ENCODE measurements around the gene GRAMD4.

DNA sequence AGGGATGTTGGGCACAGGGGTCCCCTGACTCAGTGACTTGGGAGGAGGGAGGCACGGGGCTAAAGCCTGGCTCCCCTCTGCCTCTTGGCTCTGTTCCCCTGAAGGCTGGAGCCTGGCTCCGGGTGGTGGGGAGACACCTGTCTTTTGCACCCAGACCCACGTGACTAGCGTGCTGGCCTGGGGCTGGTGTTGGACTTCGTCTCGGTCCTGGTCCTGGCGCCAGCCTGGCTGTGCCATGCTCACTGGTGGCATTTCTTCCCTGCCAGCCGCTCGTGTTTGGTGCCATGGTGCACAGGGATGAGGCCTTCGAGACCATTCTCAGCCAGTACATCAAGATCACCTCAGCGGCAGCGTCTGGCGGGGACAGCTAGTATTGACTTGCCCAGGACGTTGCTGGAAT, 56.7 kb downstream of the GRAMD4 start:
- TF ChIP-seq, protein P1, sequence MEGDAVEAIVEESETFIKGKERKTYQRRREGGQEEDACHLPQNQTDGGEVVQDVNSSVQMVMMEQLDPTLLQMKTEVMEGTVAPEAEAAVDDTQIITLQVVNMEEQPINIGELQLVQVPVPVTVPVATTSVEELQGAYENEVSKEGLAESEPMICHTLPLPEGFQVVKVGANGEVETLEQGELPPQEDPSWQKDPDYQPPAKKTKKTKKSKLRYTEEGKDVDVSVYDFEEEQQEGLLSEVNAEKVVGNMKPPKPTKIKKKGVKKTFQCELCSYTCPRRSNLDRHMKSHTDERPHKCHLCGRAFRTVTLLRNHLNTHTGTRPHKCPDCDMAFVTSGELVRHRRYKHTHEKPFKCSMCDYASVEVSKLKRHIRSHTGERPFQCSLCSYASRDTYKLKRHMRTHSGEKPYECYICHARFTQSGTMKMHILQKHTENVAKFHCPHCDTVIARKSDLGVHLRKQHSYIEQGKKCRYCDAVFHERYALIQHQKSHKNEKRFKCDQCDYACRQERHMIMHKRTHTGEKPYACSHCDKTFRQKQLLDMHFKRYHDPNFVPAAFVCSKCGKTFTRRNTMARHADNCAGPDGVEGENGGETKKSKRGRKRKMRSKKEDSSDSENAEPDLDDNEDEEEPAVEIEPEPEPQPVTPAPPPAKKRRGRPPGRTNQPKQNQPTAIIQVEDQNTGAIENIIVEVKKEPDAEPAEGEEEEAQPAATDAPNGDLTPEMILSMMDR (IDR thresholded peaks at IDR 0.05; ENCODE audit: poor library complexity): no peak
- TF ChIP-seq EZH2 (IDR thresholded peaks at IDR 0.05; ENCODE audit: borderline replicate concordance): no peak
